NCI-H2081 (cell line): Measurements from ENCODE around the gene ZNF831.

ENCODE experiments used
- DNase-seq, 2 experiments: peaks; one replicate each; lab custom pipeline; 2025; lab: John Stamatoyannopoulos, UW

The ZNF831 gene

GRCh38 chr20:59305908-59306655 lies 142.5 kb downstream of the ZNF831 start:
- no peak for DNase-seq

GRCh38 chr20:59307270-59307669 lies 143.6 kb downstream of the ZNF831 start:
- no peak for DNase-seq
